Measurements from ENCODE around the gene ESR1.
"Not testable (repeated sequence)": the region's sequence is repeated elsewhere in the genome, so short reads cannot be mapped to it uniquely, and the experiment has no call there.

ESR1 gene

GRCh38 chr6:152022303-152022702 is 214.8 kb downstream of the ESR1 start:
- Histone ChIP-seq H3K36me3 (ENCODE audit: insufficient read depth) (no peaks in the 10 kb centered on the region), H2AFZ (ENCODE audit: low read depth) (no peak overlapping the region), H3K4me2 (no peak overlapping the region), H3K79me2 (ENCODE audit: insufficient read depth, low read depth) (no peaks in the 10 kb centered on the region), H4K20me1 (ENCODE audit: insufficient read depth) (no peaks in the 10 kb centered on the region), H3K4me3 (IDR thresholded peaks at IDR 0.05; ENCODE audit: insufficient read depth, low read depth, low read length) (no peak overlapping the region), H3K27me3 (ENCODE audit: insufficient read depth, low read depth) (no peaks in the 10 kb centered on the region), H3K4me1 (ENCODE audit: low read depth, poor library complexity, severe bottlenecking) (peaks cover 8% of the 10 kb centered on the region), H3K27ac (no peak overlapping the region), H3K9ac (no peak overlapping the region)
- TF ChIP-seq, protein P1, sequence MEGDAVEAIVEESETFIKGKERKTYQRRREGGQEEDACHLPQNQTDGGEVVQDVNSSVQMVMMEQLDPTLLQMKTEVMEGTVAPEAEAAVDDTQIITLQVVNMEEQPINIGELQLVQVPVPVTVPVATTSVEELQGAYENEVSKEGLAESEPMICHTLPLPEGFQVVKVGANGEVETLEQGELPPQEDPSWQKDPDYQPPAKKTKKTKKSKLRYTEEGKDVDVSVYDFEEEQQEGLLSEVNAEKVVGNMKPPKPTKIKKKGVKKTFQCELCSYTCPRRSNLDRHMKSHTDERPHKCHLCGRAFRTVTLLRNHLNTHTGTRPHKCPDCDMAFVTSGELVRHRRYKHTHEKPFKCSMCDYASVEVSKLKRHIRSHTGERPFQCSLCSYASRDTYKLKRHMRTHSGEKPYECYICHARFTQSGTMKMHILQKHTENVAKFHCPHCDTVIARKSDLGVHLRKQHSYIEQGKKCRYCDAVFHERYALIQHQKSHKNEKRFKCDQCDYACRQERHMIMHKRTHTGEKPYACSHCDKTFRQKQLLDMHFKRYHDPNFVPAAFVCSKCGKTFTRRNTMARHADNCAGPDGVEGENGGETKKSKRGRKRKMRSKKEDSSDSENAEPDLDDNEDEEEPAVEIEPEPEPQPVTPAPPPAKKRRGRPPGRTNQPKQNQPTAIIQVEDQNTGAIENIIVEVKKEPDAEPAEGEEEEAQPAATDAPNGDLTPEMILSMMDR (conservative IDR thresholded peaks at IDR 0.05; ENCODE audit: low read depth, low read length) = no peak

DNA sequence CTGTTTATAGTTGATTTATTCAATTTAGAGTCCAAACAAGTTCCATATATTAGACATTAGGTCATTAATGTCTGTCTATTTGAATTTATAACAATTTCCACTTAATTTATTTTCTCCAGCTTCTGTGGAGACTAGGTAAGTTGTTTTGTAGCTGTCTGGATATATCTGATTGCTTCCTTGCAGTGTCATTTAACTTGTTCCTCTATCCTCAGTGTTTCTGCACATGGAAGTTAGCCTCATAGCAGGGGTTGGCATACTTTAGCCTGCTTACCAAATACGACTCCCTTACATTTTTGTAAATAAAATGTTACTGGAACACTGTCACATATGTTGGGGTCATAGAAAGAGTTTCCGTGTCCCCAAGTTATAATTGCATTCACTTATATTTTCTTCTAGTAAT is 216.1 kb downstream of the ESR1 start:
- Histone ChIP-seq H3K27me3 (ENCODE audit: insufficient read depth, low read depth) (no peaks in the 10 kb centered on the region), H3K4me1 (ENCODE audit: low read depth, poor library complexity, severe bottlenecking) (peaks cover 8% of the 10 kb centered on the region), H4K20me1 (ENCODE audit: insufficient read depth) (no peaks in the 10 kb centered on the region), H3K4me3 (IDR thresholded peaks at IDR 0.05; ENCODE audit: insufficient read depth, low read depth, low read length) (no peak overlapping the region), H3K4me2 (no peak overlapping the region), H2AFZ (ENCODE audit: low read depth) (no peak overlapping the region), H3K9ac (no peak overlapping the region), H3K36me3 (ENCODE audit: insufficient read depth) (no peaks in the 10 kb centered on the region), H3K79me2 (ENCODE audit: insufficient read depth, low read depth) (no peaks in the 10 kb centered on the region), H3K27ac (no peak overlapping the region)
- TF ChIP-seq, protein P1 (conservative IDR thresholded peaks at IDR 0.05; ENCODE audit: low read depth, low read length) = no peak

GRCh38 chr6:152026291-152026690 is 218.8 kb downstream of the ESR1 start:
- Histone ChIP-seq H3K4me2 (peak overlapping the region; percentile 2; the same call in 1 of the 2 replicates), H3K4me3 (IDR thresholded peaks at IDR 0.05; ENCODE audit: insufficient read depth, low read depth, low read length) (no peak overlapping the region), H3K4me1 (ENCODE audit: low read depth, poor library complexity, severe bottlenecking) (peaks cover 8% of the 10 kb centered on the region), H3K9ac (no peak overlapping the region), H3K79me2 (ENCODE audit: insufficient read depth, low read depth) (no peaks in the 10 kb centered on the region), H2AFZ (ENCODE audit: low read depth) (no peak overlapping the region), H3K27ac (no peak overlapping the region), H3K36me3 (ENCODE audit: insufficient read depth) (no peaks in the 10 kb centered on the region), H3K27me3 (ENCODE audit: insufficient read depth, low read depth) (no peaks in the 10 kb centered on the region), H4K20me1 (ENCODE audit: insufficient read depth) (no peaks in the 10 kb centered on the region)
- TF ChIP-seq, protein P1 (conservative IDR thresholded peaks at IDR 0.05; ENCODE audit: low read depth, low read length) = no peak

DNA sequence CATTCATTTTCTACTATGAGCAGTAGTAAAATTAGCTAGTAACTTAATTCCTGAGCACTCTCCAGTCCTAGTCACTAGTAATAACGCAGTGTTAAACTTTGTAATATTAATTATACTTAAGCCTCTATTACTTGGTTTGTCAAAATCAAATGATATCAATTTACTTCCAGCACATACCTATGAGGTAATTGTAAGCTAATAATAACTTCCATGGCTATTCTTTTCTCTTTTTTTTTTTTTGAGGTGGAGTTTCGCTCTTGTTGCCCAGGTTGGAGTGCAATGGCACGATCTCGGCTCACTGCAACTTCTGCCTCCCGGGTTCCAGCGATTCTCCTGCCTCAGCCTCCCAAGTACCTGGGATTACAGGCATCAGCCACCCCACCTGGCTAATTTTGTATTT is 219.3 kb downstream of the ESR1 start:
- H3K9ac ChIP-seq; H3K4me1 ChIP-seq (ENCODE audit: low read depth, poor library complexity, severe bottlenecking); H3K36me3 ChIP-seq (ENCODE audit: insufficient read depth); H3K79me2 ChIP-seq (ENCODE audit: insufficient read depth, low read depth); H3K4me3 ChIP-seq (IDR thresholded peaks at IDR 0.05; ENCODE audit: insufficient read depth, low read depth, low read length); H3K4me2 ChIP-seq; H4K20me1 ChIP-seq (ENCODE audit: insufficient read depth); H3K27me3 ChIP-seq (ENCODE audit: insufficient read depth, low read depth); H3K27ac ChIP-seq; H2AFZ ChIP-seq (ENCODE audit: low read depth): not testable (repeated sequence)

DNA sequence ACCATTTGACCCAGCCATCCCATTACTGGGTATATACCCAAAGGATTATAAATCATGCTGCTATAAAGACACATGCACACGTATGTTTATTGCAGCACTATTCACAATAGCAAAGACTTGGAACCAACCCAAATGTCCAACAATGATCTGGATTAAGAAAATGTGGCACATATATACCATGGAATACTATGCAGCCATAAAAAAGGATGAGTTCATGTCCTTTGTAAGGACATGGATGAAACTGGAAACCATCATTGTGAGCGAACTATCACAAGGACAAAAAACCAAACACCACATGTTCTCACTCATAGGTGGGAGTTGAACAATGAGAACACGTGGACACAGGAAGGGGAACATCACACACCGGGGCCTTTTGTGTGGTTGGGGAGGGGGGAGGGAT is 226.3 kb downstream of the ESR1 start:
- not testable (repeated sequence) for H2AFZ ChIP-seq (ENCODE audit: low read depth); H3K27me3 ChIP-seq (ENCODE audit: insufficient read depth, low read depth); H3K4me3 ChIP-seq (IDR thresholded peaks at IDR 0.05; ENCODE audit: insufficient read depth, low read depth, low read length); H3K4me2 ChIP-seq; H3K79me2 ChIP-seq (ENCODE audit: insufficient read depth, low read depth); H3K36me3 ChIP-seq (ENCODE audit: insufficient read depth); H3K4me1 ChIP-seq (ENCODE audit: low read depth, poor library complexity, severe bottlenecking); H3K27ac ChIP-seq; H4K20me1 ChIP-seq (ENCODE audit: insufficient read depth); H3K9ac ChIP-seq

Data from KMS-11 (cell line).